H1 (cell line): Measurements from ENCODE around the gene TTC13. TPM values are rescaled to one million over a fixed set of nuclear protein-coding genes. Genes with fewer than 3 reads are reported as not detected.

ENCODE experiments used
- CTCF ChIA-PET: fragments of 300-600 bp; sonication (Branson Sonifier 250); formaldehyde crosslinking; loops from one replicate; lab custom pipeline; 2021; ENCODE audit not compliant: partially characterized antibody; lab: Charles Lee
- POLR2A ChIA-PET: fragments of 300-600 bp; sonication (Branson Sonifier 250); formaldehyde crosslinking; loops from one replicate; lab custom pipeline; 2021; ENCODE audit warnings: inconsistent platforms; ENCODE audit not compliant: partially characterized antibody; lab: Charles Lee
- DNase-seq, 2 experiments: peaks; one replicate each; pipeline versions ENCODE4 v3.0.0 to v3.0.0-alpha.2; 2010 to 2022; ENCODE audit warnings: low spot score in 2 of 2, low read depth in 1 of 2, mixed read lengths in 1 of 2
- FAIRE-seq: peaks from 2 replicates; lab custom pipeline; 2011; peaks lifted over from hg19 to GRCh38; lab: Jason Lieb, UNC
- H2AFZ ChIP-seq: 2 replicates; pipeline ENCODE4 v1.8.1; 2012; ENCODE audit warnings: low read length, inconsistent platforms
- H2AK5ac ChIP-seq: 2 replicates; pipeline ENCODE4 v1.6.1; 2013; ENCODE audit warnings: low read depth, low read length
- H2BK120ac ChIP-seq: replicated peaks from 2 replicates; pipeline ENCODE3; 2013; ENCODE audit warnings: low read depth, low read length, inconsistent platforms
- H2BK12ac ChIP-seq: 2 replicates; pipeline ENCODE4 v1.6.1; 2013; ENCODE audit warnings: low read depth, low read length
- H2BK15ac ChIP-seq: 2 replicates; pipeline ENCODE4 v1.6.1; 2013; ENCODE audit warnings: low read length
- H2BK20ac ChIP-seq: 2 replicates; pipeline ENCODE4 v1.6.1; 2013; ENCODE audit warnings: low read length
- H2BK5ac ChIP-seq: 2 replicates; pipeline ENCODE4 v1.6.1; 2013; ENCODE audit warnings: low read depth, low read length
- H3K14ac ChIP-seq: 2 replicates; pipeline ENCODE4 v1.6.1; 2013; ENCODE audit warnings: inconsistent platforms; ENCODE audit not compliant: insufficient read length
- H3K18ac ChIP-seq: 2 replicates; pipeline ENCODE4 v1.6.1; 2013; ENCODE audit warnings: low read length; ENCODE audit errors: extremely low read depth
- H3K23ac ChIP-seq: 2 replicates; pipeline ENCODE4 v1.6.1; 2013; ENCODE audit warnings: inconsistent platforms; ENCODE audit not compliant: insufficient read length
- H3K23me2 ChIP-seq: 2 replicates; pipeline ENCODE4 v1.6.1; 2013; ENCODE audit warnings: low read depth, low read length
- H3K27ac ChIP-seq: 2 replicates; pipeline ENCODE4 v1.6.1; 2011; ENCODE audit warnings: low read depth, low read length, inconsistent platforms
- H3K27me3 ChIP-seq, 4 experiments: replicated peaks in 1 of 4; 1 replicate in 1 of 4; 2 replicates in 3 of 4; pipeline versions ENCODE4 v1.6.1 to v1.8.1; 2011 to 2013; ENCODE audit warnings: low read length in 3 of 4, mild to moderate bottlenecking in 3 of 4, inconsistent platforms in 2 of 4, mixed read lengths in 2 of 4, moderate library complexity in 1 of 4; ENCODE audit not compliant: control insufficient read depth in 3 of 4, insufficient read depth in 3 of 4; ENCODE audit errors: extremely low read depth in 1 of 4
- H3K36me3 ChIP-seq, 4 experiments: 2 replicates each; pipeline versions ENCODE4 v1.6.1 to v1.8.1; 2011 to 2013; ENCODE audit warnings: mild to moderate bottlenecking in 4 of 4, low read length in 3 of 4, moderate library complexity in 2 of 4, control low read depth in 1 of 4, inconsistent platforms in 1 of 4; ENCODE audit not compliant: insufficient read depth in 4 of 4, control insufficient read depth in 2 of 4
- H3K4ac ChIP-seq: replicated peaks from 2 replicates; pipeline ENCODE3; 2013; ENCODE audit warnings: low read length, low read depth, mixed read lengths, inconsistent platforms; ENCODE audit not compliant: insufficient read length
- H3K4me1 ChIP-seq, 4 experiments: replicated peaks in 1 of 4; 1 replicate in 1 of 4; 2 replicates in 3 of 4; pipeline versions ENCODE4 v1.6.1 to v1.8.1; 2011 to 2013; ENCODE audit warnings: low read length in 3 of 4, inconsistent platforms in 2 of 4, mixed read lengths in 1 of 4; ENCODE audit not compliant: insufficient read depth in 4 of 4, control insufficient read depth in 3 of 4
- H3K4me2 ChIP-seq, 2 experiments: 2 replicates each; pipeline versions ENCODE4 v1.6.1 to v1.8.1; 2011 to 2013; ENCODE audit warnings: low read depth in 2 of 2, low read length in 2 of 2, control low read depth in 1 of 2, inconsistent platforms in 1 of 2, mild to moderate bottlenecking in 1 of 2; ENCODE audit not compliant: insufficient read depth in 1 of 2
- H3K4me3 ChIP-seq, 4 experiments: fragments of 200-600, 300-600 bp in 1 of 4; sonication (generic), shearing (Covaris generic), sonication (Bioruptor Twin) in 1 of 4; 2 replicates each; pipeline versions ENCODE4 v1.5.1 to v1.8.1; 2011 to 2016; ENCODE audit warnings: low read length in 4 of 4, low read depth in 3 of 4, control low read depth in 2 of 4, inconsistent platforms in 2 of 4, mild to moderate bottlenecking in 2 of 4, mixed read lengths in 1 of 4, moderate library complexity in 1 of 4; ENCODE audit not compliant: insufficient read depth in 2 of 4; ENCODE audit errors: extremely low read depth in 1 of 4
- H3K56ac ChIP-seq: replicated peaks from 2 replicates; pipeline ENCODE3; 2013; ENCODE audit warnings: low read depth, mild to moderate bottlenecking, mixed read lengths, low read length, inconsistent platforms; ENCODE audit not compliant: insufficient read length
- H3K79me1 ChIP-seq: 2 replicates; pipeline ENCODE4 v1.6.1; 2013; ENCODE audit warnings: low read depth, low read length, control low read depth
- H3K79me2 ChIP-seq, 2 experiments: 2 replicates each; pipeline versions ENCODE4 v1.6.1 to v1.8.1; 2012 to 2013; ENCODE audit warnings: low read length in 2 of 2, mild to moderate bottlenecking in 2 of 2, inconsistent platforms in 1 of 2; ENCODE audit not compliant: insufficient read depth in 2 of 2, control insufficient read depth in 1 of 2
- H3K9ac ChIP-seq, 4 experiments: replicated peaks in 1 of 4; 1 replicate in 1 of 4; 2 replicates in 3 of 4; pipeline versions ENCODE4 v1.6.1 to v1.8.1; 2011 to 2013; ENCODE audit warnings: low read depth in 3 of 4, low read length in 3 of 4, control low read depth in 2 of 4, mild to moderate bottlenecking in 2 of 4, moderate library complexity in 2 of 4, inconsistent platforms in 1 of 4; ENCODE audit errors: extremely low read depth in 1 of 4
- H3K9me3 ChIP-seq, 2 experiments: 2 replicates each; pipeline versions ENCODE4 v1.6.1 to v1.8.1; 2012 to 2013; ENCODE audit warnings: mild to moderate bottlenecking in 2 of 2, moderate library complexity in 2 of 2, control low read depth in 1 of 2, inconsistent platforms in 1 of 2, low read depth in 1 of 2, low read length in 1 of 2, mixed read lengths in 1 of 2; ENCODE audit not compliant: insufficient read depth in 2 of 2
- H4K20me1 ChIP-seq, 2 experiments: replicated peaks in 1 of 2; 2 replicates each; pipeline versions ENCODE3 to v1.8.1; 2011 to 2013; ENCODE audit warnings: inconsistent platforms in 2 of 2, low read length in 2 of 2, mild to moderate bottlenecking in 1 of 2; ENCODE audit not compliant: insufficient read depth in 2 of 2, control insufficient read depth in 1 of 2
- H4K5ac ChIP-seq: 2 replicates; pipeline ENCODE4 v1.6.1; 2013; ENCODE audit warnings: low read length, low read depth, mixed read lengths, inconsistent platforms; ENCODE audit not compliant: insufficient read length
- H4K8ac ChIP-seq: 2 replicates; pipeline ENCODE4 v1.8.0; 2013; ENCODE audit warnings: mild to moderate bottlenecking, moderate library complexity, low read length, inconsistent platforms; ENCODE audit not compliant: insufficient read depth; ENCODE audit errors: extremely low read depth
- H4K91ac ChIP-seq: replicated peaks from 2 replicates; pipeline ENCODE3; 2013; ENCODE audit warnings: low read length, mixed read lengths, inconsistent platforms; ENCODE audit not compliant: insufficient read length
- TAF7 ChIP-seq: optimal IDR thresholded peaks from 2 replicates; pipeline ENCODE3; 2011; ENCODE audit warnings: low read depth, mild to moderate bottlenecking, inconsistent platforms, low read length, moderate library complexity, borderline replicate concordance
- USF2 ChIP-seq: IDR thresholded peaks from 2 replicates; pipeline ENCODE4 v1.6.1; 2011; ENCODE audit warnings: low read length, improper control_type of control experiment
- WGBS, 2 experiments: shearing (Covaris generic) in 1 of 2; methylation state at CpG; one replicate each; pipeline versions ENCODE4 v1.1.6 to v1.1.7; 2013 to 2015; ENCODE audit warnings: low lambda C conversion rate in 2 of 2, mixed read lengths in 2 of 2, inconsistent platforms in 1 of 2, low coverage in 1 of 2, missing lambda C conversion rate in 1 of 2; ENCODE audit not compliant: insufficient replicate concordance in 2 of 2, insufficient coverage in 1 of 2, insufficient read length in 1 of 2; ENCODE audit errors: extremely low coverage in 1 of 2, missing lambda C conversion rate in 1 of 2; 5-methylcytosine and 5-hydroxymethylcytosine counted together
- polyA plus RNA-seq, 7 experiments: library from polyadenylated mRNA; depleted of rRNA in 3 of 7; stranded (reverse) in 5 of 7; unstranded in 2 of 7; fragments of >200 nt in 5 of 7; fragments of 200-250 nt in 2 of 7; gene quantifications; 1 replicate in 5 of 7; 2 replicates in 1 of 7; 4 replicates in 1 of 7; pipeline versions ENCODE4 v1.2.1 to v1.2.3, GENCODE V29; 2011 to 2013; ENCODE audit warnings: missing spikeins in 2 of 7, mixed read lengths in 2 of 7
- total RNA-seq: library from RNA; stranded (reverse); fragmentation: NEBNext Ultra II Directional; extraction: Animal tissue kit (Norgen Biotek cat#: 25700); gene quantifications from 2 replicates; pipeline ENCODE4 v1.2.1, GENCODE V29; 2021

TTC13 gene
- total and polyA plus RNA-seq, 2 of the 8 experiments (the other 6 are each of a cell fraction or from before 2014, with no cell fraction given), result 3.1 to 7.1 TPM

GRCh38 chr1:230938924-230939368, 39.7 kb downstream of the TTC13 start:
- no peak overlapping the region for H3K14ac ChIP-seq
- no peaks in the 10 kb centered on the region for H3K4me1 ChIP-seq
- H3K36me3 ChIP-seq, result no peaks in the 10 kb centered on the region
- no peak overlapping the region for H2AK5ac ChIP-seq
- no peak overlapping the region for H4K91ac ChIP-seq
- no peaks in the 10 kb centered on the region; a peak in 1 of 7 replicates for H3K27me3 ChIP-seq
- H3K4me3 ChIP-seq, result no peak overlapping the region
- H3K79me2 ChIP-seq, result no peaks in the 10 kb centered on the region
- no peak overlapping the region for H3K4ac ChIP-seq
- no peak overlapping the region for H3K27ac ChIP-seq
- no peak overlapping the region for H3K18ac ChIP-seq
- no peak overlapping the region for H3K9ac ChIP-seq
- ChIA-PET CTCF (interaction anchor here (2.4 kb wide), 1 partner anchor 21 kb away, joined by 7 read pairs; no protein-coding TSS in a partner anchor), POLR2A (no interaction called here)
- no peak overlapping the region for H2BK15ac ChIP-seq
- no peak for FAIRE-seq
- no peaks in the 10 kb centered on the region for H3K79me1 ChIP-seq
- H4K20me1 ChIP-seq, result no peaks in the 10 kb centered on the region
- H3K56ac ChIP-seq, result no peak overlapping the region
- no peaks in the 10 kb centered on the region for H3K23me2 ChIP-seq
- no peak overlapping the region for H4K5ac ChIP-seq
- H3K9me3 ChIP-seq, result no peaks in the 10 kb centered on the region
- H3K23ac ChIP-seq, result no peak overlapping the region
- no peak overlapping the region for H3K4me2 ChIP-seq
- no peak overlapping the region for H2AFZ ChIP-seq
- no peak overlapping the region for H2BK120ac ChIP-seq
- H2BK20ac ChIP-seq, result no peak overlapping the region
- no peak overlapping the region for H2BK12ac ChIP-seq
- WGBS, 2 experiments, result 76% methylated on average over 2 of the region's 2 CpGs; no CpG with 5 or more reads in 1 of the 2 experiments
- DNase-seq, result no peak
- H2BK5ac ChIP-seq, result no peak overlapping the region
- H4K8ac ChIP-seq, result no peak overlapping the region
- TF ChIP-seq TAF7, result no peak
- TF ChIP-seq USF2, result no peak
